Activated naive CD4-positive, alpha-beta T cell treated with anti-CD3 and anti-CD28 coated beads for 36 hours (primary cell): ENCODE measurements around the gene CYP26B1. TPM values are rescaled to one million over a fixed set of nuclear protein-coding genes. Genes with fewer than 3 reads are reported as not detected.

Source experiments
- CTCF ChIA-PET: fragments of 350-600 bp; sonication (Branson Sonifier 250); formaldehyde crosslinking; loops from one replicate; lab custom pipeline; 2021; ENCODE audit warnings: antibody characterized with exemption; lab: Charles Lee
- DNase-seq: peaks from one replicate; pipeline ENCODE4 v3.0.0-alpha.2; 2020
- H3K27ac Mint-ChIP-seq: one replicate; pipeline ENCODE4 v1.8.0; 2021; ENCODE audit warnings: mild to moderate bottlenecking, mixed read lengths
- H3K27me3 Mint-ChIP-seq: one replicate; pipeline ENCODE4 v1.8.0; 2021; ENCODE audit warnings: low read depth, mixed read lengths
- H3K36me3 Mint-ChIP-seq: one replicate; pipeline ENCODE4 v1.8.0; 2021; ENCODE audit warnings: low read depth, mixed read lengths
- H3K4me1 Mint-ChIP-seq: one replicate; pipeline ENCODE4 v1.8.0; 2021; ENCODE audit warnings: low read depth, mixed read lengths
- H3K4me3 Mint-ChIP-seq: one replicate; pipeline ENCODE4 v1.8.0; 2021; ENCODE audit warnings: mild to moderate bottlenecking, moderate library complexity, mixed read lengths
- H3K9me3 Mint-ChIP-seq: one replicate; pipeline ENCODE4 v1.8.0; 2021; ENCODE audit warnings: mixed read lengths
- intact Hi-C: fragments of 100-400 bp; cut with micrococcal nuclease; formaldehyde crosslinking; loops from one replicate; pipeline ENCODE4 v1.15.1; 2023
- total RNA-seq, 2 experiments: library from RNA; stranded (reverse); gene quantifications; one replicate each; pipeline ENCODE4 v1.2.3, GENCODE V29; 2021

Gene CYP26B1
- total RNA-seq, 2 experiments from 2014 or later, result not detected

- DNase-seq, result no peak
- H3K27ac Mint-ChIP-seq, result no peak overlapping the region
- CTCF ChIA-PET, result no interaction called here
- peaks cover 28% of the 10 kb centered on the region for H3K27me3 Mint-ChIP-seq
- no peaks in the 10 kb centered on the region for H3K9me3 Mint-ChIP-seq
- intact Hi-C loops, result no loop called here
- H3K4me1 Mint-ChIP-seq, result no peaks in the 10 kb centered on the region
- no peaks in the 10 kb centered on the region for H3K36me3 Mint-ChIP-seq
- no peak overlapping the region for H3K4me3 Mint-ChIP-seq
Observed at GRCh38 chr2:72106978-72107377, 40.7 kb downstream of the CYP26B1 start.

GRCh38 chr2:72104821-72105588 is 42.7 kb downstream of the CYP26B1 start:
- CTCF ChIA-PET, result no interaction called here
- DNase-seq, result no peak
- H3K36me3 Mint-ChIP-seq, result no peaks in the 10 kb centered on the region
- peaks cover 31% of the 10 kb centered on the region for H3K27me3 Mint-ChIP-seq
- no peak overlapping the region for H3K27ac Mint-ChIP-seq
- no peaks in the 10 kb centered on the region for H3K9me3 Mint-ChIP-seq
- H3K4me1 Mint-ChIP-seq, result no peaks in the 10 kb centered on the region
- intact Hi-C loops, result no loop called here
- H3K4me3 Mint-ChIP-seq, result no peak overlapping the region

- no peaks in the 10 kb centered on the region for H3K36me3 Mint-ChIP-seq
- CTCF ChIA-PET, result no interaction called here
- intact Hi-C loops, result no loop called here
- peaks cover 26% of the 10 kb centered on the region for H3K27me3 Mint-ChIP-seq
- H3K27ac Mint-ChIP-seq, result no peak overlapping the region
- no peak for DNase-seq
- no peaks in the 10 kb centered on the region for H3K9me3 Mint-ChIP-seq
- no peaks in the 10 kb centered on the region for H3K4me1 Mint-ChIP-seq
- no peak overlapping the region for H3K4me3 Mint-ChIP-seq
Observed at GRCh38 chr2:72103690-72104089, 44.0 kb downstream of the CYP26B1 start.

GRCh38 chr2:72103161-72103560 is 44.5 kb downstream of the CYP26B1 start:
- Mint-ChIP-seq H3K4me1 (no peaks in the 10 kb centered on the region), H3K9me3 (no peaks in the 10 kb centered on the region), H3K27ac (no peak overlapping the region), H3K4me3 (no peak overlapping the region), H3K36me3 (no peaks in the 10 kb centered on the region), H3K27me3 (peaks cover 26% of the 10 kb centered on the region)
- no peak for DNase-seq
- CTCF ChIA-PET, result interaction anchor here (1.8 kb wide), 1 partner anchor 36 kb away, joined by 5 read pairs; no protein-coding TSS in a partner anchor
- intact Hi-C loops, result no loop called here

- DNase-seq, result no peak
- CTCF ChIA-PET, result no interaction called here
- no peaks in the 10 kb centered on the region for H3K9me3 Mint-ChIP-seq
- H3K4me1 Mint-ChIP-seq, result no peaks in the 10 kb centered on the region
- intact Hi-C loops, result no loop called here
- H3K36me3 Mint-ChIP-seq, result no peaks in the 10 kb centered on the region
- H3K27me3 Mint-ChIP-seq, result peaks cover 18% of the 10 kb centered on the region
- no peak overlapping the region for H3K4me3 Mint-ChIP-seq
- no peak overlapping the region for H3K27ac Mint-ChIP-seq
Observed at GRCh38 chr2:72098935-72099334, 48.7 kb downstream of the CYP26B1 start.

- CTCF ChIA-PET, result no interaction called here
- no peaks in the 10 kb centered on the region for H3K4me1 Mint-ChIP-seq
- intact Hi-C loops, result no loop called here
- H3K4me3 Mint-ChIP-seq, result no peak overlapping the region
- no peak overlapping the region for H3K27ac Mint-ChIP-seq
- DNase-seq, result no peak
- peaks cover 11% of the 10 kb centered on the region for H3K27me3 Mint-ChIP-seq
- H3K36me3 Mint-ChIP-seq, result no peaks in the 10 kb centered on the region
- no peaks in the 10 kb centered on the region for H3K9me3 Mint-ChIP-seq
Observed at GRCh38 chr2:72097276-72097675, 50.4 kb downstream of the CYP26B1 start.

- Mint-ChIP-seq H3K27me3 (peaks cover 6% of the 10 kb centered on the region), H3K4me3 (no peak overlapping the region), H3K27ac (no peak overlapping the region), H3K4me1 (no peaks in the 10 kb centered on the region), H3K9me3 (no peaks in the 10 kb centered on the region), H3K36me3 (no peaks in the 10 kb centered on the region)
- CTCF ChIA-PET, result no interaction called here
- intact Hi-C loops, result no loop called here
- no peak for DNase-seq
Observed at GRCh38 chr2:72096181-72096580, 51.5 kb downstream of the CYP26B1 start.

- CTCF ChIA-PET, result no interaction called here
- Mint-ChIP-seq H3K27me3 (peaks cover 6% of the 10 kb centered on the region), H3K4me1 (no peaks in the 10 kb centered on the region), H3K4me3 (no peak overlapping the region), H3K36me3 (no peaks in the 10 kb centered on the region), H3K27ac (no peak overlapping the region), H3K9me3 (no peaks in the 10 kb centered on the region)
- intact Hi-C loops, result no loop called here
- DNase-seq, result no peak
Observed at GRCh38 chr2:72095364-72095763, 52.3 kb downstream of the CYP26B1 start.

- Mint-ChIP-seq H3K4me1 (no peaks in the 10 kb centered on the region), H3K27me3 (peaks cover 6% of the 10 kb centered on the region), H3K27ac (no peak overlapping the region), H3K9me3 (no peaks in the 10 kb centered on the region), H3K36me3 (no peaks in the 10 kb centered on the region), H3K4me3 (no peak overlapping the region)
- DNase-seq, result no peak
- CTCF ChIA-PET, result interaction anchor here (0.6 kb wide), 1 partner anchor 352 kb away, joined by 6 read pairs; no protein-coding TSS in a partner anchor
- intact Hi-C loops, result no loop called here
Observed at GRCh38 chr2:72094701-72095100, 53.0 kb downstream of the CYP26B1 start.

GRCh38 chr2:72092111-72092510 is 55.6 kb downstream of the CYP26B1 start:
- CTCF ChIA-PET, result no interaction called here

GRCh38 chr2:72090781-72091482 is 56.7 kb downstream of the CYP26B1 start:
- Mint-ChIP-seq H3K27me3 (peaks cover 6% of the 10 kb centered on the region), H3K9me3 (no peaks in the 10 kb centered on the region), H3K27ac (no peak overlapping the region), H3K4me1 (no peaks in the 10 kb centered on the region), H3K36me3 (no peaks in the 10 kb centered on the region), H3K4me3 (no peak overlapping the region)
- intact Hi-C loops, result no loop called here
- CTCF ChIA-PET, result no interaction called here
- DNase-seq, result no peak

More at GRCh38 chr2:72092111-72092510, 55.6 kb downstream of the CYP26B1 start:
- H3K9me3 Mint-ChIP-seq, result no peaks in the 10 kb centered on the region
- no peaks in the 10 kb centered on the region for H3K4me1 Mint-ChIP-seq
- intact Hi-C loops, result no loop called here
- no peaks in the 10 kb centered on the region for H3K36me3 Mint-ChIP-seq
- DNase-seq, result no peak
- H3K27me3 Mint-ChIP-seq, result peaks cover 6% of the 10 kb centered on the region
- no peak overlapping the region for H3K27ac Mint-ChIP-seq
- H3K4me3 Mint-ChIP-seq, result no peak overlapping the region

- intact Hi-C loops, result no loop called here
- Mint-ChIP-seq H3K9me3 (no peaks in the 10 kb centered on the region), H3K4me3 (no peak overlapping the region), H3K27ac (no peak overlapping the region), H3K36me3 (no peaks in the 10 kb centered on the region), H3K27me3 (peaks cover 6% of the 10 kb centered on the region), H3K4me1 (no peaks in the 10 kb centered on the region)
- DNase-seq, result no peak
- CTCF ChIA-PET, result no interaction called here
Observed at GRCh38 chr2:72090271-72090720, 57.4 kb downstream of the CYP26B1 start.

- no peaks in the 10 kb centered on the region for H3K36me3 Mint-ChIP-seq
- H3K9me3 Mint-ChIP-seq, result no peaks in the 10 kb centered on the region
- H3K4me1 Mint-ChIP-seq, result no peaks in the 10 kb centered on the region
- no peak overlapping the region for H3K4me3 Mint-ChIP-seq
- H3K27ac Mint-ChIP-seq, result no peak overlapping the region
- H3K27me3 Mint-ChIP-seq, result peaks cover 6% of the 10 kb centered on the region
- CTCF ChIA-PET, result no interaction called here
- DNase-seq, result no peak
- intact Hi-C loops, result no loop called here
Observed at GRCh38 chr2:72089537-72089936, 58.1 kb downstream of the CYP26B1 start.
